Mesothelial cell of epicardium (in vitro differentiated cells): ENCODE results near the gene MYLK4. TPM values are rescaled to one million over a fixed set of nuclear protein-coding genes. Genes with fewer than 3 reads are reported as not detected.

ENCODE experiments used
- DNase-seq, 2 experiments: peaks; one replicate each; pipeline ENCODE4 v3.0.0; 2021; ENCODE audit warnings: low spot score in 2 of 2; ENCODE audit not compliant: unreplicated experiment in 2 of 2
- H3K27ac Mint-ChIP-seq: 2 replicates; pipeline ENCODE4 v1.8.0; 2021; ENCODE audit warnings: mixed read lengths
- H3K27me3 Mint-ChIP-seq: 2 replicates; pipeline ENCODE4 v1.8.0; 2021; ENCODE audit warnings: low read depth, mixed read lengths
- H3K36me3 Mint-ChIP-seq: 2 replicates; pipeline ENCODE4 v1.8.0; 2021; ENCODE audit warnings: mixed read lengths
- H3K4me1 Mint-ChIP-seq: 2 replicates; pipeline ENCODE4 v1.8.0; 2021; ENCODE audit warnings: mixed read lengths
- H3K4me3 Mint-ChIP-seq: 2 replicates; pipeline ENCODE4 v1.8.0; 2021; ENCODE audit warnings: mild to moderate bottlenecking, moderate library complexity, mixed read lengths
- H3K9me3 Mint-ChIP-seq: 2 replicates; pipeline ENCODE4 v1.8.0; 2021; ENCODE audit warnings: mixed read lengths
- total RNA-seq: library from RNA; stranded (reverse); gene quantifications from 3 replicates; pipeline ENCODE4 v1.2.1, GENCODE V29; 2021
- TF ChIP-seq, protein P1 (sequence below): fragments of 200-600 bp; sonication (generic); IDR thresholded peaks from one replicate; pipeline ENCODE4 v1.5.0; 2021; ENCODE audit warnings: antibody characterized with exemption; ENCODE audit not compliant: unreplicated experiment

The MYLK4 gene
- total RNA-seq, 1 donor from 2014 or later: 0.89 TPM

- H3K27me3 Mint-ChIP-seq: no peaks in the 10 kb centered on the region
- no peak for DNase-seq
- H3K36me3 Mint-ChIP-seq: peaks cover 3% of the 10 kb centered on the region
- peak overlapping the region; percentile 90 for H3K4me3 Mint-ChIP-seq
- TF ChIP-seq, protein P1, sequence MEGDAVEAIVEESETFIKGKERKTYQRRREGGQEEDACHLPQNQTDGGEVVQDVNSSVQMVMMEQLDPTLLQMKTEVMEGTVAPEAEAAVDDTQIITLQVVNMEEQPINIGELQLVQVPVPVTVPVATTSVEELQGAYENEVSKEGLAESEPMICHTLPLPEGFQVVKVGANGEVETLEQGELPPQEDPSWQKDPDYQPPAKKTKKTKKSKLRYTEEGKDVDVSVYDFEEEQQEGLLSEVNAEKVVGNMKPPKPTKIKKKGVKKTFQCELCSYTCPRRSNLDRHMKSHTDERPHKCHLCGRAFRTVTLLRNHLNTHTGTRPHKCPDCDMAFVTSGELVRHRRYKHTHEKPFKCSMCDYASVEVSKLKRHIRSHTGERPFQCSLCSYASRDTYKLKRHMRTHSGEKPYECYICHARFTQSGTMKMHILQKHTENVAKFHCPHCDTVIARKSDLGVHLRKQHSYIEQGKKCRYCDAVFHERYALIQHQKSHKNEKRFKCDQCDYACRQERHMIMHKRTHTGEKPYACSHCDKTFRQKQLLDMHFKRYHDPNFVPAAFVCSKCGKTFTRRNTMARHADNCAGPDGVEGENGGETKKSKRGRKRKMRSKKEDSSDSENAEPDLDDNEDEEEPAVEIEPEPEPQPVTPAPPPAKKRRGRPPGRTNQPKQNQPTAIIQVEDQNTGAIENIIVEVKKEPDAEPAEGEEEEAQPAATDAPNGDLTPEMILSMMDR: no peak
- peaks cover 42% of the 10 kb centered on the region for H3K4me1 Mint-ChIP-seq
- no peaks in the 10 kb centered on the region for H3K9me3 Mint-ChIP-seq
- H3K27ac Mint-ChIP-seq: no peak overlapping the region
Measured at GRCh38 chr6:2768696-2769095, 18.0 kb upstream of the MYLK4 start.

DNA sequence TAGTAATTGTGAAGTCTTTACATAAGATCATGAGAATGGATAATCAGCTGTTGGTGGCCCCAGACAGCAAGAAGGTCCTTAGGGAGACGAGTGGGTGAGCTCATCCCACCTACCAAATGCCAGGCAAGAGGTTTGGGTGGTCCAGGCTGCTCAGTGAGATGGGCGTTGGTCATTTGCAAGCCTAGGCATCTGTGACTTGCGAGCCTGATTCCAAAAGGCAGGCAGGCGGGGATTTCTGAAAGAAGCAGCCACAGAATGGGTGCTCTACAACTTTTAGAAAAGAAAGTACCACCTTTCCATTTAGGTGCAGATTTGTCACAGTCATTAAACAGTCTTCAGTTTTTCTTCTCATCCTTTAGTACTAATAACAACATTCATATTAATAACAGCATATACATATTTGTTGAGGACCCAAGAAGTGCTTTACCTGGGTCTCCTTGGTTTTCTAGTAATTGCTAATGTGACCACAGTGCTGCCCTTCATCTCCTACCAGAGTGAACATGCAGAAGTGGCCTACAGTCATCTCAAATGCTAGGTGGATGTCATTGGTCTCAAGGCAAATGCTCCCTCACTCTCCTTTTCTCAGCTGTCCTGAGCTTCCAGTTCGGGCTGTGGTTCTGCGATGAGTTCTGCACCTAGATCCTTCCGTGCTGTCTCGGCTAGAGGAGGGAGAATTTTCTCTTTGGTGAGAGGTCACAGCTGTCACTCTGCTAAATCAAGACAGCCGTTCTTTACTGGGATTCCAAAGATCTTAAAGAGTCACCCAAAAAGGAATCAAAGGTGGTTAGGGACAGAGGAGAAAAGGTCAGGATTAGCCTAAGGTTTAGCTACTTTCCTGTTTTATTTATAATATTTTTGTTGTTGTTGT is 17.2 kb upstream of the MYLK4 start:
- TF ChIP-seq, protein P1: no peak
- Mint-ChIP-seq H3K27me3 (no peaks in the 10 kb centered on the region), H3K27ac (peak overlapping the region; percentile 26), H3K36me3 (no peaks in the 10 kb centered on the region), H3K9me3 (no peaks in the 10 kb centered on the region), H3K4me1 (peaks cover 42% of the 10 kb centered on the region), H3K4me3 (peak overlapping the region; percentile 90)
- DNase-seq: no peak

- Mint-ChIP-seq H3K27me3 (no peaks in the 10 kb centered on the region), H3K36me3 (no peaks in the 10 kb centered on the region), H3K4me3 (peak overlapping the region; percentile 90), H3K4me1 (peaks cover 42% of the 10 kb centered on the region), H3K27ac (peak overlapping the region; percentile 85), H3K9me3 (no peaks in the 10 kb centered on the region)
- no peak for DNase-seq
- TF ChIP-seq, protein P1: no peak
Measured at GRCh38 chr6:2766767-2767656, 16.3 kb upstream of the MYLK4 start.

- TF ChIP-seq, protein P1: no peak
- H3K9me3 Mint-ChIP-seq: no peaks in the 10 kb centered on the region
- H3K27ac Mint-ChIP-seq: peak overlapping the region; percentile 85
- no peaks in the 10 kb centered on the region for H3K27me3 Mint-ChIP-seq
- peak in 1 of 2 experiments; percentile 61 for DNase-seq
- peaks cover 40% of the 10 kb centered on the region for H3K4me1 Mint-ChIP-seq
- H3K4me3 Mint-ChIP-seq: peak overlapping the region; percentile 90
- H3K36me3 Mint-ChIP-seq: no peaks in the 10 kb centered on the region
Measured at GRCh38 chr6:2765896-2766766, 15.4 kb upstream of the MYLK4 start.

DNA sequence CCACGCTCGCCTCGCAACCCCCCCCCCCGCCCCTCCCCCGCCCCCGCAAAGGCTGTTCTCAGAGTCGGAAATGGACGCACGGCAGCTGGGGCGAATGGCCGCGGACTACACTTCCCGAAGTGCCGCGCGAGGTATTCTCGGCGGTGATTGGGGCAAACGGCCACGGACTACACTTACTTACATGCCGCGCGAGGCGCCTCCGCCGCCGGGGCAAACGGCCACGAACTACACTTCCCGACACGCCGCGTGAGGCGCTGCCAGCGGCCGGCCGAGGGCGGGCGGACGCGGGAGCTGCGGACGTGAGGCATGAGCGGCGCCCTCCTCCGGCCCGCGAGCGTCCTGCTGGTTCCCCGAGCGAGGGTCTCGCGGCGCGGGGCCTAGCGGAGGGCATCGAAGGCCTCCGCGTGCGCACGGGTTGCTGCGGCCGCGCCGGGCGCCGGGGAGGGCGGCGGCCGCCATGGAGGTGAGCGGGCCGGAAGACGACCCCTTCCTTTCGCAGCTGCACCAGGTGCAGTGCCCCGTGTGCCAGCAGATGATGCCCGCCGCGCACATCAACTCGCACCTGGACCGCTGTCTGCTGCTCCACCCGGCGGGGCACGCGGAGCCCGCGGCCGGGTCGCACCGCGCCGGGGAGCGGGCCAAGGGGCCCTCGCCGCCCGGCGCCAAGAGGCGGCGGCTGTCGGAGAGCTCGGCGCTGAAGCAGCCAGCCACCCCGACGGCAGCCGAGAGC is 14.6 kb upstream of the MYLK4 start, which contains the start of gene WRNIP1:
WRNIP1 (plus strand) TSS at position 228 of the 730 bp plus-strand sequence; CDS start at position 458, 230 bp downstream.
- Mint-ChIP-seq H3K4me3 (peak within 1 kb of the TSS; percentile 90), H3K4me1 (peaks cover 34% of the 10 kb centered on the region), H3K36me3 (no peaks in the 10 kb centered on the region), H3K27ac (peak within 1 kb of the TSS; percentile 99), H3K9me3 (no peaks in the 10 kb centered on the region), H3K27me3 (no peaks in the 10 kb centered on the region)
- peak; percentile 94 to 95 for DNase-seq
- TF ChIP-seq, protein P1: peak; percentile 52
